ENCODE results near the gene COQ8B.

Gene COQ8B

GRCh38 chr19:40704491-40705361 is 12.0 kb downstream of the COQ8B start:
- no peak for TF ChIP-seq CTCF (IDR thresholded peaks at IDR 0.05; ENCODE audit: low read depth, low read length)
- no peak overlapping the region for H3K4me3 ChIP-seq (ENCODE audit: low read depth, low read length)

- no peak overlapping the region for H3K4me3 ChIP-seq (ENCODE audit: low read depth, low read length)
- TF ChIP-seq CTCF (IDR thresholded peaks at IDR 0.05; ENCODE audit: low read depth, low read length) = no peak
Measured at GRCh38 chr19:40703029-40703755, 13.5 kb downstream of the COQ8B start.

- TF ChIP-seq CTCF (IDR thresholded peaks at IDR 0.05; ENCODE audit: low read depth, low read length) = peak; percentile 61
- H3K4me3 ChIP-seq (ENCODE audit: low read depth, low read length) = no peak overlapping the region
Measured at GRCh38 chr19:40702337-40703012, 14.2 kb downstream of the COQ8B start.

- no peak for TF ChIP-seq CTCF (IDR thresholded peaks at IDR 0.05; ENCODE audit: low read depth, low read length)
- no peak overlapping the region for H3K4me3 ChIP-seq (ENCODE audit: low read depth, low read length)
Measured at GRCh38 chr19:40701758-40702157, 14.9 kb downstream of the COQ8B start.

- no peak overlapping the region for H3K4me3 ChIP-seq (ENCODE audit: low read depth, low read length)
- TF ChIP-seq CTCF (IDR thresholded peaks at IDR 0.05; ENCODE audit: low read depth, low read length) = no peak
Measured at GRCh38 chr19:40700083-40700482, 16.6 kb downstream of the COQ8B start.

- no peak overlapping the region for H3K4me3 ChIP-seq (ENCODE audit: low read depth, low read length)
- no peak for TF ChIP-seq CTCF (IDR thresholded peaks at IDR 0.05; ENCODE audit: low read depth, low read length)
Measured at GRCh38 chr19:40697007-40697406, 19.7 kb downstream of the COQ8B start.
